Astrocyte of the spinal cord (primary cell): ENCODE results near the gene DRD2.

Experiments
- DNase-seq: peaks from one replicate; pipeline ENCODE4 v3.0.0; 2011; ENCODE audit warnings: low read depth, low spot score
- H3K4me3 ChIP-seq: 2 replicates; pipeline ENCODE4 v1.5.1; 2011; ENCODE audit warnings: low read depth, mild to moderate bottlenecking, low read length, moderate library complexity
- CTCF ChIP-seq: IDR thresholded peaks from 2 replicates; pipeline ENCODE4 v1.5.1; 2012; ENCODE audit warnings: low read depth, mild to moderate bottlenecking, low read length, inconsistent platforms
- in situ Hi-C: cut with HindIII; loops from 2 replicates; pipeline ENCODE4 v1.10.0; 2017; ENCODE audit warnings: low sequenced_read_pairs

The DRD2 gene

GRCh38 chr11:113387605-113388211 is 87.5 kb downstream of the DRD2 start, which contains the start of gene ANKK1:
TSS of gene ANKK1 (plus strand) at chr11:113387779. CDS start at chr11:113387885, 106 bp downstream.
- no peak for DNase-seq
- TF ChIP-seq CTCF: peak; percentile 32
- no peak within 1 kb of the TSS for H3K4me3 ChIP-seq
- in situ Hi-C loops: no loop called here

GRCh38 chr11:113386866-113387265 is 88.3 kb downstream of the DRD2 start:
- in situ Hi-C loops: no loop called here
- no peak for DNase-seq
- H3K4me3 ChIP-seq: no peak overlapping the region
- no peak for TF ChIP-seq CTCF

GRCh38 chr11:113385749-113386148 is 89.4 kb downstream of the DRD2 start:
- no peak overlapping the region for H3K4me3 ChIP-seq
- no peak for DNase-seq
- TF ChIP-seq CTCF: no peak
- in situ Hi-C loops: no loop called here

- no peak for TF ChIP-seq CTCF
- in situ Hi-C loops: no loop called here
- H3K4me3 ChIP-seq: no peak overlapping the region
- DNase-seq: peak; percentile 90
These were observed 90.6 kb downstream of the DRD2 start for GRCh38 chr11:113384551-113384950.

- in situ Hi-C loops: no loop called here
- H3K4me3 ChIP-seq: no peak overlapping the region
- no peak for TF ChIP-seq CTCF
- DNase-seq: no peak
These were observed 93.1 kb downstream of the DRD2 start for GRCh38 chr11:113382121-113382520.

- no peak for DNase-seq
- no peak overlapping the region for H3K4me3 ChIP-seq
- TF ChIP-seq CTCF: no peak
- in situ Hi-C loops: no loop called here
These were observed 96.5 kb downstream of the DRD2 start for GRCh38 chr11:113378692-113379091.
